Lung (tissue), 12 donors: ENCODE results near the gene ARPP21. TPM values are rescaled to one million over a fixed set of nuclear protein-coding genes. Genes with fewer than 3 reads are reported as not detected.

Experiments
- ATAC-seq: fragments of 200-7000 bp; cut with Tn5 transposase; one replicate; pipeline ENCODE4 v1.9.1; 2020; ENCODE audit warnings: moderate number of reproducible peaks; ENCODE audit not compliant: insufficient read depth, low FRiP score
- DNase-seq, 3 donors: peaks; one replicate each; pipeline ENCODE4 v3.0.0-alpha.2; 2013 to 2017
- H3K27ac ChIP-seq, 2 donors: one replicate each; pipeline ENCODE4 v1.5.1; 2013; ENCODE audit warnings: mild to moderate bottlenecking in 2 of 2, moderate library complexity in 2 of 2, control low read depth in 1 of 2, inconsistent platforms in 1 of 2, low read depth in 1 of 2, low read length in 1 of 2
- H3K27me3 ChIP-seq, 3 donors: one replicate each; pipeline ENCODE4 v1.5.1; 2013; ENCODE audit warnings: low read length in 2 of 3; ENCODE audit not compliant: control insufficient read depth in 3 of 3, insufficient read depth in 3 of 3
- H3K36me3 ChIP-seq, 4 donors: one replicate each; pipeline ENCODE4 v1.5.1; 2013; ENCODE audit warnings: low read length in 4 of 4, mild to moderate bottlenecking in 1 of 4, moderate library complexity in 1 of 4; ENCODE audit not compliant: control insufficient read depth in 4 of 4, insufficient read depth in 4 of 4
- H3K4me1 ChIP-seq, 5 donors: one replicate each; pipeline ENCODE4 v1.5.1; 2013; ENCODE audit warnings: low read length in 5 of 5, mild to moderate bottlenecking in 2 of 5, moderate library complexity in 1 of 5; ENCODE audit not compliant: control insufficient read depth in 5 of 5, insufficient read depth in 5 of 5
- H3K4me3 ChIP-seq: one replicate; pipeline ENCODE4 v1.5.1; 2013; ENCODE audit warnings: mild to moderate bottlenecking, control low read depth, moderate library complexity
- H3K9ac ChIP-seq, 2 donors: one replicate each; pipeline ENCODE4 v1.5.1; 2013; ENCODE audit warnings: low read length in 2 of 2, control low read depth in 1 of 2; ENCODE audit not compliant: insufficient read depth in 1 of 2
- H3K9me3 ChIP-seq, 4 donors: one replicate each; pipeline ENCODE4 v1.5.1; 2013; ENCODE audit warnings: low read length in 3 of 4, mild to moderate bottlenecking in 1 of 4, moderate library complexity in 1 of 4; ENCODE audit not compliant: control insufficient read depth in 4 of 4, insufficient read depth in 3 of 4
- CTCF ChIP-seq: IDR thresholded peaks from 2 replicates; pipeline ENCODE4 v1.5.1; 2012; ENCODE audit warnings: mild to moderate bottlenecking; ENCODE audit errors: control extremely low read depth, extremely low read depth
- WGBS, 2 donors: extraction: QIAGEN DNeasy Blood & Tissue Kit; methylation state at CpG; one replicate each; pipeline ENCODE4 v1.1.7; 2013; 5-methylcytosine and 5-hydroxymethylcytosine counted together
- polyA plus RNA-seq, 2 donors: library from polyadenylated mRNA; stranded (reverse); fragments of 200-250 nt; gene quantifications; one replicate each; pipeline ENCODE4 v1.2.1, GENCODE V29; 2013
- total RNA-seq, 2 donors: library from RNA; depleted of rRNA in 1 of 2; stranded (reverse); fragments of >200 nt in 1 of 2; gene quantifications; one replicate each; pipeline ENCODE4 v1.2.1, GENCODE V29; 2014 to 2021
- donor health status: control.
- donor health status: control.
- donor health status: Bipolar disorder and iron deficiency.
- donor health status: healthy.
- donor health status: DM: yes; HTN: yes; CAD: no.

The ARPP21 gene
- total and polyA plus RNA-seq, 4 donors = 0.71 TPM; not detected in 3

- no peak for ATAC-seq
- Histone ChIP-seq H3K4me1 (no peaks in the 10 kb centered on the region), H3K27ac (no peak overlapping the region), H3K27me3 (peaks cover 0 to 59% (median 3%) of the 10 kb centered on the region in 3 donors), H3K9ac (no peak overlapping the region), H3K4me3 (no peak overlapping the region), H3K36me3 (no peaks in the 10 kb centered on the region), H3K9me3 (no peaks in the 10 kb centered on the region)
- no peak for TF ChIP-seq CTCF
- DNase-seq = no peak
- WGBS, 2 donors = 90 to 93% methylated on average over 6 of the region's 6 CpGs
Measured at GRCh38 chr3:35737080-35737479, 97.8 kb downstream of the ARPP21 start.

GRCh38 chr3:35737527-35737926 lies 98.2 kb downstream of the ARPP21 start:
- Histone ChIP-seq H3K27ac (no peak overlapping the region), H3K4me3 (no peak overlapping the region), H3K9me3 (no peaks in the 10 kb centered on the region), H3K9ac (no peak overlapping the region), H3K27me3 (peaks cover 0 to 62% (median 3%) of the 10 kb centered on the region in 3 donors), H3K36me3 (no peaks in the 10 kb centered on the region), H3K4me1 (no peaks in the 10 kb centered on the region)
- 90 to 94% methylated on average over 4 of the region's 4 CpGs for WGBS, 2 donors
- no peak for TF ChIP-seq CTCF
- ATAC-seq (no peak), DNase-seq (no peak)

GRCh38 chr3:35737934-35738706 lies 98.8 kb downstream of the ARPP21 start:
- TF ChIP-seq CTCF = no peak
- H3K27ac ChIP-seq = no peak overlapping the region
- no peak overlapping the region for H3K4me3 ChIP-seq
- no peaks in the 10 kb centered on the region for H3K9me3 ChIP-seq
- no peaks in the 10 kb centered on the region for H3K4me1 ChIP-seq
- ATAC-seq (no peak), DNase-seq (no peak)
- no peaks in the 10 kb centered on the region for H3K36me3 ChIP-seq
- peaks cover 0 to 66% (median 3%) of the 10 kb centered on the region in 3 donors for H3K27me3 ChIP-seq
- WGBS, 2 donors = 81 to 82% methylated on average over 4 of the region's 4 CpGs
- H3K9ac ChIP-seq = no peak overlapping the region
